Erythroblast (primary cell): ENCODE data around the gene GUSB.
A peak's percentile ranks its signal among the peaks of the same experiment; 100 is the strongest.
"Not testable (repeated sequence)": the region's sequence is repeated elsewhere in the genome, so short reads cannot be mapped to it uniquely, and the experiment has no call there.

ENCODE experiments used
- DNase-seq, 2 experiments: peaks; one replicate each; lab custom pipeline; 2025; lab: John Stamatoyannopoulos, UW
- GATA1 ChIP-seq: IDR thresholded peaks from 2 replicates; pipeline ENCODE4 v1.6.1; 2011; ENCODE audit warnings: low read depth, mild to moderate bottlenecking, control low read depth, low read length, moderate library complexity
- POLR2A ChIP-seq: IDR thresholded peaks from 2 replicates; pipeline ENCODE4 v1.6.1; 2011; ENCODE audit warnings: mild to moderate bottlenecking, low read length

The GUSB gene

DNA sequence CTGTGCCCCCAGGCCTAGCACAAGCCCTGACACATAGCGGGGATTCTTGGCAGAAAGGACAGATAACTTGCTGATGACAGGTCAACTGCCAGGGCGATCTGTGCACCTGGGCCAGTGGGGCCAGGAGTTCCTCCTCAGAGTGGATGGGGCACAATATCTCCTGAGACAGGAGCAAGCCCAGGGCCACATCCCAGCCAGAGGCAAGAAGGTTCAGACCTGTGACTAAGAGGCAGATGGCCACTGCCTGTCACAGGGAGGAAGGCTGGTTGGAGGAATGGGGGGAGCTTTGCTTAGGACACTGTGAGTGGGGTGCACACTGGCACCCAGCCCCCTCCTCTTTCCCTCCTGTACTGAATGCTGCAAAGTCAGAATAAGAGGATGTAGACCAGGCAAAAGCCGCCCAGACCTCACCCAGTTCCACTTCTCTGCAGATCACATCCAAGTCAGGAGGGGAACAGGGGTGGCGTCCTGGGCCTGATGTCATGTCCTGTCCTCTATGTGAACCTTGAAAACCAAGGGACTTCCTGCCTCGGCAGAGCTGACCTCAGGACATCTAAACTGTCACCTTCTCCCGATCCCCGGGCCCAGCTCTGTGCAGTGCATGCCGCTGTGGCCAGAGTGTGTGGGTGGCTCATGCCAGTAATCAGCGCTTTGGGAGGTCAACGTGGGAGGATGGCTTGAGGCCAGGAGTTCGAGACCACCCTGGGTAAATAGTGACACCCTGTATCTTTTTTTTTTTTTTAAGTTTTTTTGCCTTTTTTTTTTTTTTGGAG lies 1.3 kb downstream of the GUSB start:
- no peak for TF ChIP-seq POLR2A
- TF ChIP-seq GATA1 = no peak
- peak; percentile 60 to 67 for DNase-seq

DNA sequence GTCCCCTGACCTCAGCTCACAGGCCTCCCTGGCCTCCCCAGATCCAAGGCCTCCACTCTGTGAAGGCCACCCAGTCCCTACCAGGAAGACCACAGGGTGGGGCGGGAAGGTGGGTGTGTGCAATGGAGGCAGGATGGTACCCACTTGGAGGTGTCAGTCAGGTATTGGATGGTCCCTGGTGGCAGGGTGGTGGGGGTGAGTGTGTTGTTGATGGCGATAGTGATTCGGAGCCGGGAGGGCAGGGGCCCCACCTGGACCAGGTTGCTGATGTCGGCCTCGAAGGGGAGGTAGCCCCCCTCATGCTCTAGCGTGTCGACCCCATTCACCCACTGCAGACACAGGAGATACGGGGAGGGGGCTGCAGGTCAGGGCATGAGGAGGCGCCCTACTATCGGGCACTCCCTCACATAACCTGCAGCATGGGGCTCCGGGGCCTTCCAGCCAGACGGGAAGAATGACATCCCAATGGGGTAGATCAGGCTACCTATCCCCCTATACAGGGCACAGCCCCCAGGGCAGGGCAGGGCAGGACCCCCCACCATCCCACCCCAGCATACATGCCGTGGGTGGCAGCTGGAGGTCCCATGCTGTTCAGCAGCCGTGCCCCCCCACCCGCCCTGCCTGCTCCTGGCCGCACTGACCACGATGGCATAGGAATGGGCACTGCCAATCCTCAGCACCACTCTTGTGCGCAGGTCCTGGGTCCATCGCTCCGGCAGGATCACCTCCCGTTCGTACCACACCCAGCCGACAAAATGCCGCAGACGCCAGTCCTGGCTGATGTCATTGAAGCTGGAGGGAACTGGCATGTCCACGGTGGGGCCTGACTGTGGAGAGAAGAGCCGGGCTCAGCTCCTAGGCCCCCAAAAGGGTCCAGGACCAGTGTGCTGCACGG lies 2.2 kb downstream of the GUSB start:
- no peak for TF ChIP-seq GATA1
- TF ChIP-seq POLR2A = no peak
- DNase-seq = no peak

DNA sequence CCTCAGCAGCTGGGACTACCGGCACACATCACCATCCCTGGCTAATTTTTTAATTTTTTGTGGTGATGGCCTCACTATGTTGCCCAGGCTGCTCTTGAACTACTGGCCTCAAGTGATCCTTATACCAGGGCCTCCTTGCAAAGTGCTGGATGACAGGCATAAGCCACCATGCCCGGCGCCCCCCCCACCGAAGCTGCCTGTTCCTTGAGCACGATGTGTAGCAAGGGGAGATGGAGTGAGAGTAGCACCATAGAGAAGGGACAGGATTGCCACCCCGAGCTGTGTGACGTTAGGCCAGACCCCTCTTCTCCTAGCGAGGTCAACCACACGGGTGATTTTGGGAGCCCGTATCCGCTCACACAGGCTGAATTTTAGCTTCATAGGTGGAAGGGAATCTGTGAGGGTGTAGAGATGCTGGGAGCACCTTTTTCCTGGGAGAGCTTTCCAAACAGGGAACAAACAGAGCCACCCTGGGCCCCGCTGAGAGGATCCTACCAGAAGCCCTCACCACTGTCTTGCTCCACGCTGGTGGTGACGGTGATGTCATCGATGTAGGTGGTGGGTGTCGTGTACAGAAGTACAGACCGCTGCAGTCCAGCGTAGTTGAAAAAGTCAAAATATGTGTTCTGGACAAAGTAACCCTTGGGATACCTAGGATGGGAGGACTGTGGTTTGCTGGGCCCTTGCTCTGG lies 3.0 kb downstream of the GUSB start:
- no peak for DNase-seq
- TF ChIP-seq POLR2A (no peak), GATA1 (no peak)

DNA sequence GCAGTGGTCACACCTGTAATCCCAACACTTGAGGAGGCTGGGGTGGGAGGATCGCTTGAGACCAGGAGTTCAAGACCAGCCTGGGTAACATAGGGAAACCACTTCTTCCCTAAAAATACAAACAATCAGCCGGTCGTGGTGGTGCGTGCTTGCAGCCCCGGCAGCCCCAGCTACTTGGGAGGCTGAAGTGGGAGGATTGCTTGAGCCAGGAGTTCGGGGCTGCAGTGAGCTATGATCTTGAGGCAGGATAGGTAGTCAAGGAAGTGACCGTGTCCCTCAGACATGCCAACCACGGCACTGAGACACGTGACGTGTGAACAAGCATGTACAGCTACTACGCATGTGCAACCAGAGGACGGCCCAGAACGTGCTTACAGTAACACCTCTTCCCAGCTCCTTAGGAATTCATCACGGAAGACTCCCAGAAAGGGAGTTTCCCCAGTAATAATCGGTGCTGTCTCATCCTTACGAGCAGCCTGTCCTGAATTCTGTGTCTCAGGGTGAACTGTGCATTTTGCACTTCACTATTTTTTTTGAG lies 5.3 kb downstream of the GUSB start:
- no peak for DNase-seq
- no peak for TF ChIP-seq POLR2A
- TF ChIP-seq GATA1 = no peak

DNA sequence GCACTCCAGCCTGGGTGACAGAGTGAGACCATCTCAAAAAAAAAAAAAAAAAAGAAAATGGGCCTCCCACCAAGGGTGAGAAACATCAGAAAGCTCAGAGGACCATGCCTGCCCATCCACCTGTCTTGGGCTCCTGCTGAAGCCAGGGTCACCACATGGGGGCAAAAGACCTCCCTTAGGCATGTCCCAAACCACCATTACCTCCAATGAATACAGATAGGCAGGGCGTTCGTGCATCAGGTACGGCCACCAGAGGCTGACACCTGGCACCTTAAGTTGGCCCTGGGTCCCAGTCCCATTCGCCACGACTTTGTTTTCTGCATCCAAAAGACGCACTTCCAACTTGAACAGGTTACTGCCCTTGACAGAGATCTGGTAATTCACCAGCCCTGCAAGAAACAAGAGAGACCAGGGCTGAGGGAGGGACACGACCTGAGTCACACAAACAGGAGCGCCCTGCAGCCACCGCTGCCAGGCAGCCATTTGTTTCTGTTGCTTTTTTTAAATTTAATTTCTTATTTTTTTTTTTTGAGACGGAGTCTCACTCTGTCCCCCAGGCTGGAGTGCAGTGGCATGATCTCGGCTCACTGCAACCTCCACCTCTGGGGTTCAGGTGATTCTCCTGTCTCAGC lies 6.1 kb downstream of the GUSB start:
- DNase-seq = no peak
- TF ChIP-seq GATA1 (no peak), POLR2A (no peak)

DNA sequence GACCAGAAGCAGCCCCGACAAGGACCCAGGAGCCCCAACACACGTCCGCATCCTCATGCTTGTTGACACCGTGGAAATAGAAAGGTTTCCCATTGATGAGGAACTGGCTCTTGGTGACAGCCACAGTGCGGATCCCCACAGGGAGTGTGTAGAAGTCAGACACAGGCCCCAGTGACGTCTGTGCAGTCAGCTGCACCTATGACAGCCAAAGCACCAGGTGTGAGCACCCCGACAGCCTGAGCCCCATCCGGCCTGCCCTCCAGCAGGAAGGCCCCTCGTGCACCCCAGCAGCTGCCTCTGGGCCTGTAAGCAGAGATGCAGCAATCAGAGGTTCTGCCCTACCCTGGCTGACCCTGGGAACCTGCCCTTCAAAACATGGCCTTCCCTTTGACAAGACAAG lies 7.1 kb downstream of the GUSB start:
- no peak for DNase-seq
- no peak for TF ChIP-seq GATA1
- no peak for TF ChIP-seq POLR2A

DNA sequence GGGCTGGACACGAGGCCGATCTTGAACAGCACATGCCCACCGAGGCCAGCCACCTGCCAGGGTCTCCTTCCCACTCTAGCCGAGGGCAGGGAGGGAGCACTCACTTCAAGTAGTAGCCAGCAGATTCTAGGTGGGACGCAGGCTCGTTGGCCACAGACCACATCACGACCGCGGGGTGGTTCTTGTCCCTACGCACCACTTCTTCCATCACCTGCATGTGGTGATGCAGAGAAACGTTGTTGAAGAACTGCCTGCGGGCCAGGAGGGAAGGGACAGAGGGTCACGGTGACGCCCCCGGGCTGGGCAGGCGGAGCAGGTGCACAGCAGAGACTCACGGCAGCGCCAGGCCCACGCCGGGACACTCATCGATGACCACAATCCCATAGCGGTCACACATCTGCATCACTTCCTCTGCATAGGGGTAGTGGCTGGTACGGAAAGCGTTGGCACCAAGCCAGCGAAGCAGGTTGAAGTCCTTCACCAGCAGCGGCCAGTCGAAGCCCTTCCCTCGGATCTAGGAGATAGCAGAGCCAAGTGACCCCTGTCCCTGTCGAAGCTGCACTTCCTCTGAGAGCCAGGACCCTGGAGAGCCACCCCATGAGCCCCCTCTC lies 7.7 kb downstream of the GUSB start:
- TF ChIP-seq GATA1 (no peak), POLR2A (no peak)
- DNase-seq = no peak

DNA sequence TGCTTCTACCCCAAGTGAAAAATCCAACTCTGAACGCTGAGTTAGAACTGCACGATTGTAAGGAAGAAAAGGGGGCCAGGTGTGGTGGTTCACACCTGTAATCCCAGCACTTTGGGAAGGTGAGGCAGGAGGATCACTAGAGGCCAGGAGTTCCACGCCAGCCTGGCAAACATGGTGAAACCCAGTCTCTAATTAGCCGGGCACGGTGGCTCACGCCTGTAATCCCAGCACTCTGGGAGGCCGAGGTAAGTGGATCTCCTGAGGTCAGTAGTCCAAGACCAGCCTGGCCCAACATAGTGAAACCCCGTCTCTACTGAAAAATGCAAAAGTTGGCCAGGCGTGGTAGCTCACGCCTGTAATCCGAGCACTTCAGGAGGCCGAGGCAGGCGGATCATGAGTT lies 9.0 kb downstream of the GUSB start:
- no peak for DNase-seq
- no peak for TF ChIP-seq GATA1
- no peak for TF ChIP-seq POLR2A

DNA sequence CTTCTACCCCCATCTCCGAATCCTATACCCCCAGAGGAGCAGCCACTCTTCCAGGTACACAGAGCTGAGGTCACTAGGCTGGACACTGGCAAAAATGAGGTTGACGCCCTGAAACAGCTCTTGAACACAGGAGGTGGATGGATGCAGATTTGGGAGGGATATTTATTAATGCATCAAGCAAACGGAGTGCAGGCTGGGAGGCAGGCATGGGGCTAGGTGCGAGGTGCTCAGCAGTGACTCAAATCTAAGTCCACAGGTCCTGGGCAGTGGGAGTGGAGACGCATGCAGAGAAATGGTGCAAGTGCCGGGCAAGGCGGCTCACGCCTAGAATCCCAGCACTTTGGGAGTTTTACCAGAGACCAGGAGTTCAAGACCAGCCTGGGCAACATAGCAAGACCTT lies 11.0 kb downstream of the GUSB start:
- TF ChIP-seq POLR2A (no peak), GATA1 (no peak)
- DNase-seq = no peak

DNA sequence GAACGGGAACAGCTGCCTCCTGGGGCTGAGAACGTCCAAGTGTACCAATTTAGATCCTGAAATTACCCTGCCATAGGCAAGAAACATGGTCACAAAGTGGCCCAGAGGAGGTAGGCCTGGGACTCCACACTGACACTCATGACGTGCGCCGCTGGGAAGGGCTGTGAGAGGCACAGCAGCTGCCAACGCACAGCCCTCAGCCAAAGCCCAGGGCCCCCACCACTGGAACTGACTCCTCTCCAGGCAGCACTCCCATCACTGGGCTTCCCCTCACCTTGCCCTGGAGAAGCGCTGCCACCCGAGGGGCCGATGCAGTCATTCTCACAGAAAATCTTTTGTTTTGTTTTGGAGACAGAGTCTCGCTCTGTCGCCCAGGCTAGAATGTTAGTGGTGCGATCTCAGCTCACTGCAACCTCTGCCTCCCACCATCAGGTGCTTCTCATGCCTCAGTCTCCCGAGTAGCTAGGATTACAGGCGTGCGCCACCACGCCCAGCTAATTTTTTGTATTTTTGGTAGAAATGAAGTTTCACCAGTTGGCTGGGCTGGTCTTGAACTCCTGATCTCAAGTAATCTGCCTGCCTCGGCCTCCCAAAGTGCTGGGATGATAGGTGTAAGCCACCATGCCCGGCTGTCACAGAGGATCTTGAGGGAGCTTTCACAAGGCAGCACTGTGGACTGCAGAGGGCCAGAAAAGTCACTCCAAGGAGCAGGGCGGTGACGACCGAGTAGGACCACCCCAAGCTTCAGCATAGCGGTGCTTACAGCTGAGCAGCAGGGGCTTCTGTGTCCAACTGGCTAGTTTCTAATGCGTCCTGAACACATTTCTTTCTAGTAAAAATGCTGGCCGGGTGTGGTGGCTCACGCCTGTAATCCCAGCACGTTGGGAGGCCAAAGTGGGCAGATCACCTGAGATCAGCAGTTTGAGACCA lies 13.5 kb downstream of the GUSB start:
- no peak for DNase-seq
- no peak for TF ChIP-seq POLR2A
- TF ChIP-seq GATA1 = no peak

DNA sequence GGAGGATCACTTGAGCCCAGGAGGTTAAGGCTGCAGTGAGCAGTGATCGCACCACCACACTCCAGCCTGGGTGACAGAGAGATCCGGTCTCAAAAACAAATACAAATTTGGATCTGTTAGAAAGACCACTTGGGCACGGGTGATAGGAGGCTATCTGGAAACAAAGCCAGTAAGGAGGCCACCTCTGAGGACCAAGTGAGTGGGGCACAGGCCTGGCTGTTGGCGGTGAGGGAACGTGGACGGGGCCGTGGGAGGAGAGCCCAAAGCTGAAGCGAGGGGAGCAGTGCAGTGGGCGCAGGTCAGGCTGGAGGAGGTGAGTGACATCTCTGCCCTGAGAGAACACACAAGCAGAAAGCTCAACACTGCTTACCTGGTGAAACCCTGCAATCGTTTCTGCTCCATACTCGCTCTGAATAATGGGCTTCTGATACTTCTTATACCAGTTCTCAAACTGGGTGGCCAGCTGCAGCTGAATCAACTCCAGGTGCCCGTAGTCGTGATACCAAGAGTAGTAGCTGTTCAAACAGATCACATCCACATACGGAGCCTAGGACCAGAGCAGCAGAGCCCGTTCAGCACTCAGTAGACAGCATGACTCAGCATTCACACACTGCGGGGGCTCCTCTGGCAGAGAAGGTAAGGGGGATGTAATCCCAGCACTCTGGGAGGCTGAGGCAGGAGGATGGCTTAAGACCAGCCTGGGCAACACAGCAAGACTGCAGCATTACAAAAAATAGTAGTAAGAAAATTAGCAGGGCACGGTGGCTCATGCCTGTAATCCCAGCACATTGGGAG lies 14.5 kb downstream of the GUSB start:
- no peak for DNase-seq

DNA sequence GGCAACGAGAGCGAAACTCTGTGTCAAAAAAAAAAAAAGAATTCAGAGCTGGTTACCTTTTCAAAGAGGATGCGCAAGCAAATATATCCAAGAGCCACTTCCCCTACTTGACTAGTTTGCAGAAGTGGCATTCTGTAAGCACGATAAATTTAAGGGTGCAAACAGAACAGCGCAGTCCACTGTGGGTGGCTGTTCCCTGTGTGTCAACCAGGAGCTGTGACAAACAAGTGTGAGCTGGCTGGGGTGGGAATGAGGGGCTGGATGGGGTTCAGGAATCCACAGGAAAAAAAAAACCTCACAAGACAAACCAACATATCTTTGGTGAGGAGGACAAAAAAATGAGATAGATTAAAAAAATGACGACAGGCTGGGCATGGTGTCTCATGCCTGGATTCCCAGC lies 15.9 kb downstream of the GUSB start:
- TF ChIP-seq GATA1 (no peak), POLR2A (no peak)
- no peak for DNase-seq

More for the DNA sequence above, 14.5 kb downstream of the GUSB start:
- no peak for TF ChIP-seq GATA1
- no peak for TF ChIP-seq POLR2A

DNA sequence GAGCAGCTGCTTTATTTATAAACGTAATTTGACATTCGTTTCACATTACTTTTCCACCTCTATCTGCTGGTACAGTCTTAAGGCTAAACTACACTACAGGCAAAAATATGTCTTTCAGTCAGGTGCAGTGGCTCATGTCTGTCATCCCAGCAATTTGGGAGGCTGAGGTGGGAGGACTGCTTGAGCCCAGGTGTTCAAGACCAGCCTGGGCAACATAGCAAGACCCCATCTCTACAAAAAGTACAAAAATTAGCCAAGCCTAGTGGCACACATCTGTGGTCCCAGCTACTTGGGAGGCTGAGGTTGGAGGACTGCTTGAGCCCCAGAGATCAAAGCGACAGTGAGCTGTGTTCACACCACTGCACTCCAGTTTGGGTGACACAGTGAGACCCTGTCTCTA lies 17.3 kb downstream of the GUSB start:
- not testable (repeated sequence) for DNase-seq
